Measurements from ENCODE around the gene PTPN11.

- no peak for TF ChIP-seq CTCF (IDR thresholded peaks at IDR 0.05; ENCODE audit: borderline replicate concordance, extremely low read depth, low read length, poor library complexity, severe bottlenecking)
- no peak for TF ChIP-seq EZH2 (IDR thresholded peaks at IDR 0.05; ENCODE audit: borderline replicate concordance, low read depth, low read length, severe bottlenecking)
These were observed 116.3 kb downstream of the PTPN11 start for GRCh38 chr12:112535017-112535416.

Measured in DND-41 (cell line).